ENCODE measurements around the gene TAPBP.
A peak's percentile ranks its signal among the peaks of the same experiment; 100 is the strongest.
"Not testable (repeated sequence)": the region's sequence is repeated elsewhere in the genome, so short reads cannot be mapped to it uniquely, and the experiment has no call there.

The TAPBP gene

GRCh38 chr6:33264015-33264414 is 49.9 kb downstream of the TAPBP start:
- TF ChIP-seq, protein P1, sequence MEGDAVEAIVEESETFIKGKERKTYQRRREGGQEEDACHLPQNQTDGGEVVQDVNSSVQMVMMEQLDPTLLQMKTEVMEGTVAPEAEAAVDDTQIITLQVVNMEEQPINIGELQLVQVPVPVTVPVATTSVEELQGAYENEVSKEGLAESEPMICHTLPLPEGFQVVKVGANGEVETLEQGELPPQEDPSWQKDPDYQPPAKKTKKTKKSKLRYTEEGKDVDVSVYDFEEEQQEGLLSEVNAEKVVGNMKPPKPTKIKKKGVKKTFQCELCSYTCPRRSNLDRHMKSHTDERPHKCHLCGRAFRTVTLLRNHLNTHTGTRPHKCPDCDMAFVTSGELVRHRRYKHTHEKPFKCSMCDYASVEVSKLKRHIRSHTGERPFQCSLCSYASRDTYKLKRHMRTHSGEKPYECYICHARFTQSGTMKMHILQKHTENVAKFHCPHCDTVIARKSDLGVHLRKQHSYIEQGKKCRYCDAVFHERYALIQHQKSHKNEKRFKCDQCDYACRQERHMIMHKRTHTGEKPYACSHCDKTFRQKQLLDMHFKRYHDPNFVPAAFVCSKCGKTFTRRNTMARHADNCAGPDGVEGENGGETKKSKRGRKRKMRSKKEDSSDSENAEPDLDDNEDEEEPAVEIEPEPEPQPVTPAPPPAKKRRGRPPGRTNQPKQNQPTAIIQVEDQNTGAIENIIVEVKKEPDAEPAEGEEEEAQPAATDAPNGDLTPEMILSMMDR (IDR thresholded peaks at IDR 0.05; ENCODE audit: extremely low read depth, insufficient read depth, missing control alignments): no peak
- in situ Hi-C loops (cut with MboI; ENCODE audit: low pct_unique_long_range_greater_than_20kb, low sequenced_read_pairs, unreplicated experiment): no loop called here
- no peak for DNase-seq (ENCODE audit: low spot score)

DNA sequence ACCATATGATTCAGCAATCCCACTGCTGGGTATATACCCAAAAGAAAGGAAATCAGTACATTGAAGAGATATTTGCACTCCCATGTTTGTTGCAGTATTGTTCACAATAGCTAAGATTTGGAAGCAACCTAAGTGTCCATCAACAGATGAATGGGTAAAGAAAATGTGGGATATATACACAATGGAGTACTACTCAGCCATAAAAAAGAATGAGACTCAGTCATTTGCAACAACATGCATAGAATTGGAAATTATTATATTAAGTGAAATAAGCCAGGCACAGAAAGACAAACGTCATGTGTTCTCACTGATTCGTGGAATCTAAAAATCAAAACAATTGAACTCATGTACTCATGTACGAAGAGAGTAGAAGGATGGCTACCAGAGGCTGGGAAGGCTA is 51.4 kb downstream of the TAPBP start:
- DNase-seq (ENCODE audit: low spot score); in situ Hi-C loops (cut with MboI; ENCODE audit: low pct_unique_long_range_greater_than_20kb, low sequenced_read_pairs, unreplicated experiment): not testable (repeated sequence)

DNA sequence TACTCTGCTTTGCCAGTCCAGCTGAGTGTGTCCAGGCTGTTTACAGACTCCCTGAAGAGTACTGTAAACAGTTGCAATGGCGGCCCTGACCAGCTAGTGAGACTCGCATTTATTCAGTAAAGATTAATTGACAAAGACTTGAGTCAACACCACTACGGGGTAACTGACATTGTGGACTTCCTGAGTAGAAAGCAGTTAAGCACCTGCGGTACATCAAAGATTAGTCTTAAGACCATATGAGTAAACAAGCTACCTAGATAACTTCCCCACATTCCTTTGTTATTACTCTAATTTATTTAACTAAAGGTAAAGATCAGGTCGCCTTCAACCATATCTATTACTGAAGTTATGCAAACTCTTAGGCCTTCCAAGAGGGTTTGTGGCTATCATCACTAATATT is 54.8 kb downstream of the TAPBP start:
- TF ChIP-seq, protein P1 (IDR thresholded peaks at IDR 0.05; ENCODE audit: extremely low read depth, insufficient read depth, missing control alignments): no peak
- no peak for DNase-seq (ENCODE audit: low spot score)
- in situ Hi-C loops (cut with MboI; ENCODE audit: low pct_unique_long_range_greater_than_20kb, low sequenced_read_pairs, unreplicated experiment): no loop called here

DNA sequence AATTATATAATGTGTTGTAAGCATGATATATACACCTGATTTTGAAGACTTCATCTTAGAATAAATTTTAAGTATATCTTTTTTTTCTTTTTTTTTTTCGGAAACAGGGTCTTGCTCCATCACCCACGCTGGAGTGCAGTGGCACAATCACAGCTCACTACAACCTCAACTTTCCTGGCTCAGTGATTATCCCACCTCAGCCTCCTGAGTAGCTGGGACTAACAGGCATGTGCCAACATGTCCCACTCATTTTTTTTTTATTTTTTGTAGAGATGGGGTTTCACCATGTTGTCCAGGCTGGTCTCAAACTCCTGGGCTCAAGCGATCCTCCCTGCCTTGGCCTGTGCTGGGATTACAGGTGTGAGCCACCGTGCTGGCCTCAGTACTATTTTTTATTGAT is 59.3 kb downstream of the TAPBP start:
- in situ Hi-C loops (cut with MboI; ENCODE audit: low pct_unique_long_range_greater_than_20kb, low sequenced_read_pairs, unreplicated experiment): no loop called here
- TF ChIP-seq, protein P1 (IDR thresholded peaks at IDR 0.05; ENCODE audit: extremely low read depth, insufficient read depth, missing control alignments): no peak
- no peak for DNase-seq (ENCODE audit: low spot score)

DNA sequence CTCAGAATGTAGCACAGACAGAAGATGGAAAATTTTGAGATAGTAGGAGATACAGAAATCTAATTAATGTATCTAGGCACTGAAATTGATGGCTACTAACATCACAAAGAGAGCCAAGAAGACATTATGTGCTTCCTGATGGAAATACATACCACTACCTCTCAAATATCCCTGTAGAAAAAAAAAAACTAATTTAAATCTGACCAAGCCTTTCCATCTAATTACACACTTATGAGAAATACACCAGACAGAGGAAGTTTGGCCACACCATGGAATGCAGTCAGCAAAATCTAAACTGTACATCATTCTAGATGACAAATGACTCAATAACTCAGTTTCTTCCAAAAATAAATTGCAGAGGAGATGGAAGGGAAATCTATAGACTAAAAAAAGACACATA is 61.1 kb downstream of the TAPBP start:
- no peak for DNase-seq (ENCODE audit: low spot score)
- TF ChIP-seq, protein P1 (IDR thresholded peaks at IDR 0.05; ENCODE audit: extremely low read depth, insufficient read depth, missing control alignments): no peak
- in situ Hi-C loops (cut with MboI; ENCODE audit: low pct_unique_long_range_greater_than_20kb, low sequenced_read_pairs, unreplicated experiment): no loop called here

GRCh38 chr6:33251395-33252012 is 62.4 kb downstream of the TAPBP start:
- DNase-seq (ENCODE audit: low spot score): no peak
- in situ Hi-C loops (cut with MboI; ENCODE audit: low pct_unique_long_range_greater_than_20kb, low sequenced_read_pairs, unreplicated experiment): no loop called here
- TF ChIP-seq, protein P1 (IDR thresholded peaks at IDR 0.05; ENCODE audit: extremely low read depth, insufficient read depth, missing control alignments): peak; percentile 5

- TF ChIP-seq, protein P1 (IDR thresholded peaks at IDR 0.05; ENCODE audit: extremely low read depth, insufficient read depth, missing control alignments): no peak
- DNase-seq (ENCODE audit: low spot score): no peak
- in situ Hi-C loops (cut with MboI; ENCODE audit: low pct_unique_long_range_greater_than_20kb, low sequenced_read_pairs, unreplicated experiment): no loop called here
Observed at GRCh38 chr6:33250731-33251130, 63.1 kb downstream of the TAPBP start.

All from GM13977 (cell line).